ENCODE results near the gene TBC1D1.

TBC1D1 gene

DNA sequence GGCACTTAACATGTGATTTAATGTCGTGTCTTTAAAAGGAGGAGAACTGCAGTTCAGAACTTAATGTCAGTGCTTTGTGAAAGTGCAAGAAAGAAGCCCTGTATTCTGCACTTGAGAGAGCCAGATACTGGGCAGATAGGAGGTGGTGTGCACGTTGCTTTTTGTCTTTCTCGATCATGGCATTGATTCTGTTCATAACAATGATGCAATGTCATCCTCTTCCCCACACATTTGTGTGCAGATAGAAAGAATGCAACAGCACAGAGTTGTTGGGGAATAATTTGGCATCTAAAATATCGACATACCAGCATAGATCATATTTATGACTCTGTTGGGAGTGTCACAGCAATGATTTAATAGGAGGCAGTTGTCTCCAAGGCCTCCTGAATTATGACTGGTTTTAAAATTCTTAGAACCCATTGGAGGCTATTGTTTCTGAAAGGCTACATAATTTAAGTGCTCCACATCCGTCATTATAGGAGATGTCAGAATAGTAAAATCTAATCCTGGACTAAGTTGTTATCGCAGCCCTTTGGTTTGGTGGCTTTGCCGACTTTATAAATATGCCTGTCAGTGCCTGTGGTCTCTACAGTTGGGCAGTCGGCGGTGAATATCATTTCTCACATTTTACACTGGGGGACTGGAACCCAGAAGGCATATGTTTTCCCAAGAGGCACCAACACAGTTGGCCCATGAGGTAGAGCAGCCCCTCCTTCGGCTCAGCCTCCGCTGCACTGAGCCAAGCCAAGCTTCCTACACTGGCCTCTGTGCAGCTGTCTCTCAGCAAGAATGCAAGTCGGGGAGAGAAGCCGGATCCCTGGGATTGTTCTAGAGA is 194.2 kb downstream of the TBC1D1 start:
- peak; percentile 36 for DNase-seq

- DNase-seq = no peak
Observed at GRCh38 chr4:38085751-38086150, 194.9 kb downstream of the TBC1D1 start.

DNA sequence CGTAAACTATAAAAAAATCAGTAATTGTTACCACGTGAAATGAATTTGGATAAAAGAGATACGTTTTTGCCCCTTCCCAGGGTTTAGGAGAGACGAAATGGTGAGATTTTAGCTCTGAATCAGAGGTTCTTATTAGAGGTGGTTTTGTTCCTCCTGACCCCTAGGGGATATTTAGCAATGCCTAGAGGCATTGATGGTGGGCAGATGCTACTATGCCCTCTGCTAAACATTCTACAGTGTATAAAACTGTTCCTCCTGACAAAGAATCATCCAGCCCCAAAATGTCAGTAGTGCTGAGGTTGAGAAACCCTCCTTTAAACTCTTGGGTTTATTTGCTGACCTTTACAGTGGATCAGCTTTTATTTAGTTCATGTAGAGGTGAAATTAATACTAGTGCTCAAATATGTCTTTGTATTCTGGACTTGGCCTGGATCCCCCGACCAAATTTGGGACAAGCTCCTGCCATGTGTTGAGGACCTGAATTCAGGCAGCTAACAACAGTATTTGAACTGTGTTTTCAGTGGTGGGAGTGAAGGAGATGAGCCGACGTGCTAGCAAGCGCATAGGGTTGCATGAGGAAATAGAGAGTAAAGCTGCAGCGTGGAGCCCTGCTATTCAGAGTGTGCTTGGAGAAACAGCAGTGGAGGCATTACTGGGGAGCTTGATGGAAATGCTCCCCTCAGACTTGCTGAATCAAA is 195.4 kb downstream of the TBC1D1 start:
- no peak for DNase-seq

GRCh38 chr4:38086849-38087226 is 196.0 kb downstream of the TBC1D1 start:
- DNase-seq = no peak

- DNase-seq = no peak
Observed at GRCh38 chr4:38088321-38088720, 197.4 kb downstream of the TBC1D1 start.

DNA sequence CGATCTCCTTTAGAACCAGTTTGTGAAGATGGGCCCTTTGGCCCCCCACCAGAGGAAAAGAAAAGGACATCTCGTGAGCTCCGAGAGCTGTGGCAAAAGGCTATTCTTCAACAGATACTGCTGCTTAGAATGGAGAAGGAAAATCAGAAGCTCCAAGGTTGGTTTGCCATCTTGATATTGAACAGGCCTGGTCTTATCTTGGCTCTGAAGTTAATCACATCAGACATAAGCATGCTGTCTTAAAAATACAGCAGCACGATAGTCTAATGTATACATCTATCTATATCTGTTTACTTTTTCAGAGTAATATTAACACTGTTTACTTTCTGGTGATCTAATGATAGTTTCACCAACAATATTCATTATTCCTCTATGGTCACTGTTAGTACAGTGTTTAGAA is 199.1 kb downstream of the TBC1D1 start:
- DNase-seq = no peak

GRCh38 chr4:38090455-38091246 is 199.8 kb downstream of the TBC1D1 start:
- no peak for DNase-seq

- DNase-seq = no peak
Observed at GRCh38 chr4:38091636-38092035, 200.8 kb downstream of the TBC1D1 start.

DNA sequence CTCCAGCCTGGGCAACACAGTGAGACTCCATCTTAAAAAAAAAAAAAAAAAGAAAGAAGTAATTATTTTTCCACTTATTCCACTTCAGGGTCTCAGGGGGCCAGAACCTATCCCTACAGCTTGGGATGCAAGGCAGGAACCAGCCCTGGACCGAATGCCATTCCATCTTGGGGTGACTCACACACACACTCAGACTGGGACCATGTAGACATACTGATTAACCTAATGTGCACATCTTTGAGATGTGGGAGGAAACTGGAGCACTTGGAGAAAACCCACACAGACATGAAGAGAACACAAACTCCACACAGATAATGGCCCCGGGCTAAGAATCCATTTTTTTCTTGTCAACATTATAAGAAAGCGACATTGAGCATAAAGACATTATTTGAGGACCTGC is 201.8 kb downstream of the TBC1D1 start:
- no peak for DNase-seq

DNA sequence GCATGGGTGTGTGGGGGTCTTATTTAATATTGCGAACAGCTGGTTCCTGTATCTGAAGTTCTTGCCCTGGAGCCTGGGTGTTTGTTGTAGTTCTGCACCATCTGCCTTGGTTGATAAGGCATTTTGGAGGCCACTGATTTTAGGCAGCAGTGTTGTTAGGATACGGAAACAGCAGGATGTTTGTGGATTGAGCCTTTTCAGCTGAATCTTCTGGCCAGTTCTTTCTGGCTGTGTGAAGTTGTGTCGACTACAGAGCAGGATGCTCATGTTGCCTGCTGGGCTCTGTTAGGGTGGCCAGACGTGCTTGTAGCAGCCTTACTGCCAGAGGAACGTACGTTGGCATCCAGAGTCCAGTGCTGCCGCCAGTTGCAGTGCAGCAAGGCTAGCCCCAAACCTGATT is 203.5 kb downstream of the TBC1D1 start:
- DNase-seq = peak; percentile 11

DNA sequence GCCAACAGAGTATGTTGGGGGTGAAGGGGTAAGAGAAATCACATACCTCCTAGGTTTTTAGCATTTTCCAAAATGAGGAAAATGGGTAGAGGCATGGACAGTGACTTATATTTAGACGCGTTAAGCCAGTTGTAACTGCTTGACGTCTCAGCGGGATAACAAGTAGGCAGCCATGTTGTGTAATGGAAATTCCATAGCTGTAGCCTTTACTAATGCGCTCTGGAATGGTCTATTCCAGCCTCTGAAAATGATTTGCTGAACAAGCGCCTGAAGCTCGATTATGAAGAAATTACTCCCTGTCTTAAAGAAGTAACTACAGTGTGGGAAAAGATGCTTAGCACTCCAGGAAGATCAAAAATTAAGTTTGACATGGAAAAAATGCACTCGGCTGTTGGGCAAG is 204.8 kb downstream of the TBC1D1 start:
- no peak for DNase-seq

- no peak for DNase-seq
Observed at GRCh38 chr4:38097818-38098217, 206.9 kb downstream of the TBC1D1 start.

DNA sequence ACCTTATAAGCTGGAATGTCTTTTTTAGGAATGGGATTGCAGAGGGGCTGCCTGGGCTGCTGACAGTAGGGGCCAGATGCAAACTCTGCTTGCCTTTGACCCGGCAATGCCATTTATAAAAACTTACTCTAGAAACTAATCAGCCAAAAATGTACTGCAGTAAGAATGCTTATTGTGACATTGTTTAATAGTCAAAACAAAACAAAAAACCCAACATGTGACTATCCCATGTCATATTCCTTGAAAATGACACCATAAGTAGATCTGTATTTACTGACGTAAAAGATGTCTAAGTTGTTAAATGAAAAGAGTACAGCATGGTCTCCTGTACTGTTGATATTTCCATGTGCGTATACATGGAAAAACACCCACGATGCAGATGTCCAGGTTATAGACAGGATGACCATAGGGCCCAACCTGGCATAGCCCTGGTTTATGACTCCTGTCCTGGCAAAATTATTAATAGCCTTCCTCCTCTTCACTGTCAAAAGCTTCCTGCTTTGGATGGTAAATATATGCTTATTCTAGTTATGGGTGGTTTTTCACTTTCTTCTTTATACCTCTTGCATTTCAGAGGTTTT is 208.2 kb downstream of the TBC1D1 start:
- DNase-seq = no peak

DNA sequence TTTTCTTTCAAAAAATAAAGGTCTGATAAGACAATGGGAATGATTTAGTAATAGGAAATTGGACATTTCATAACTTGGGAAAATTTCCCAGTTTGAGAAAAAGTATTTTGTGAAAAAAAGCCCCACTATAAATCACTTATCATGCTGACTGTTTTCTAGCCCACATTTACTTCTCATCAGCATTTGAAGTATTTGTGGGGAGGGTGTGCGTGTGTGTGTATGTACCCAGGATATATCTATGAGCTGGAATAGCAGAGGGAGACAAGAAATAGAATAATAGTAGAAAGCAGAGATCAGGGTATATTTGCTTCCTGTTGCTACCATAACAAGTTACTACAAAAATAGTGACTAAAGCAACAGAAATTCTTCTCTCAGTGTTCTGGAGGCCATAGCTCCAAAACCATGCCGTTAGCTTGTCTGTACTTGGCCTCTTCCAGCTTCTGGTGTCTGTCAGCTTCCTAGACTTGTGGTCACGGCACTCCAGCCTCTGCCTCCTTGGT is 209.1 kb downstream of the TBC1D1 start:
- DNase-seq = no peak

DNA sequence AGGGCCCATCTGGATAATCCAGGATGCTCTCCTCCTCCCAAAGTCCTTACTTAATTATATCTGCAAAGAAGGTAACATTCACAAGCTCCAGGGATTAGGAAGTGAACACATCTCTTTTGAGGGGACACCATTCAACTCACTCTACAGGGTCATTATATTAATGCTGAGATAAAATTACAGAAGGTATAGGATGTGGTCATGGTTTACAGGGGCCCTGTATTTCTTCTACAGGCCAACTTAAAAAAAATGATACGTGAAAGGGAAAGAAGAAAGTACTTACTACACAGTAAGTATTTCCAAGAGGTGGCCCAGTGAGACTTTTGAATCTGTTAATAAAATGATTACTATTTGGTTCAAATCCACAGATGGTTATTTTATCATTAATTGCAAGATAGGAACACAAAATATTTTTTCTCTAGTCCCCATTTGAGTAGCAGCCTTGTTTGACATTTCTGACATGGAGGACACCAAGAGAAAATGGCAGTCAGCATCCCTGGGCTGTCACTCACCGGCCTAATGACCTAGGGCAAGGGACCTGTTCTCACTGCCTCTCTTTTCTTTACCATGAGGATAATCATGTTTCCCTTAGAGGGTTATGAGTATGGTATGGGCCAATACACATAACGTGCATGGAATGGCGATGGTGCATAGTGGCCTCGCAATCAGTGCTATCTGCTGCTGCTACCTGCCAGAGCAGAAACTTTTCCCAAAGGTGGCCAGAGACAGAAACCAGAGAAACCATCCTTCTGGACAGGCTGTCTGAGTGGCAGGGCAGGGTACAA is 209.8 kb downstream of the TBC1D1 start:
- DNase-seq = no peak

DNA sequence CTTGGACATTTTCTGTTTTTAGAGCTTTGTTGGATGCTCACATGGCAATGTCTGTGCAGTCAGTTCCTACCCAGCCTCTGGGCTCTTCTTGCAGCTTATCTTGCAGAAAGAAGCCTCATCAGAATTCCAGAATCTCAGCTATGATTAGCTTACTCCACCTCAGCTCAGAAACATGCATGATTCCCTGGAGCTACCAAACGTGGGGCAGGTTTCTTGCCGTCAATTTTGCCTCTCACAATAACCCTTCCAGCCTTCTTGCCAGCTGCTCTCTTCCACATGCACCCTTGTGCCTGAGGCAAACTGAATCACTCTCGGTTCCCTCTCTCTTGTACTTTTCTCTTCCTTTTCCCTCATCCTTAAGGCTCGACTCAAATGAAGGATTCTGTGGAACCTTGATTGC is 210.7 kb downstream of the TBC1D1 start:
- DNase-seq = no peak

DNA sequence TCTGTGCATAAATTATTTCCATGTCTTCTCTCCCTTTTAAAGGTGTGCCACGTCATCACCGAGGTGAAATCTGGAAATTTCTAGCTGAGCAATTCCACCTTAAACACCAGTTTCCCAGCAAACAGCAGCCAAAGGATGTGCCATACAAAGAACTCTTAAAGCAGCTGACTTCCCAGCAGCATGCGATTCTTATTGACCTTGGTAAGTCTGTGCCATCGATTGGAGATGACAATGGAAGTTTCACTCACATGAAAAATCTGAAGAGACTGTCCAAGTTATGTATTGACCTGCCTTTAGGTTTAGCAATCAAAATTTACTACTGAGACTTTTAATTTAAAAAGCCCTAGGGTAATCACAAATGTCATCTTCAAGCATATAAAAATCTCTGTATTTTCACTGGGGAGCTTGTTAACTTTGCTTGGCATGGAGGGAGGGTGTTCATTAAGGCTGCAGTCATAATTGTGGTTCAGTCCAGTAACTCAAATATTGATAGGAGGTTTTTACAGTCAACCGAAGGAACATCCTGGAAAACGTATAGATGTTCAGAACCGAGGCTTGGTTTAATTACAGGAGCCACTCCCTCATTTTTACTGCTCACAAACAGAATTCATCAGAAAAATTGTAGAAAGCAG is 212.2 kb downstream of the TBC1D1 start:
- DNase-seq = no peak

DNA sequence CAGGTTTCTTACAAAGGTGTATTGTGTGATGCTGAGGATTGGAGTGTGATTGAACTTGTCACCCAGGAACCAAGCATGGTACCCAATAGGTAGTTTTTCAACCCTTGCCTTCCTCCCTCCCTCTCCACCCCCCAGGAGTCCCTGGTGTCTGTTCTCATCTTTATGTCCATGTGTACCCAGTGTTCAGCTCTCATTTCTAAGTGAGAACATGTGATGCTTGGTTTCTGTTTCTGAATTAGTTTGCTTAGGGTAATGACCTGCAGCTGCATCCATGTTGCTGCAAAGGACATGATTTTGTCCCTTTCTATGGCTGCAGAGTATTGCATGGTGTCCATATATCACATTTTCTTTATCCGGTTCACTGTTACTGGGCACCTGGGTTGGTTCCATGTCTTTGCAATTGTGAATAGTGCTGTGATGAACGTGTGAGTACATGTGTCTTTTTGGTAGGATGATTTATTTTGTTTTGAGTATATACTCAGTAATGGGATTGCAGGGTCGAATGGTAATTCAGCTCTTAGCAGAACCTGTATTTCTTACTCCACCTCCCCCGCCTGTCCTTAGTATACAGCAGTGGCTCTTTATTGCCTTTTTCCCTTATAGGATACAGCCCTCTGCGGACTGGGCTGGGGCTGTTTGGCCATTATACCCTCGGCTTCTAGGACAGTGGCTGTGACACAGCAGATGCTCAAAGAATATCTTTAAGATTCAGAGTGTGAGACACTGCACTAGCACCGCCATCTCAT is 214.8 kb downstream of the TBC1D1 start:
- no peak for DNase-seq

DNA sequence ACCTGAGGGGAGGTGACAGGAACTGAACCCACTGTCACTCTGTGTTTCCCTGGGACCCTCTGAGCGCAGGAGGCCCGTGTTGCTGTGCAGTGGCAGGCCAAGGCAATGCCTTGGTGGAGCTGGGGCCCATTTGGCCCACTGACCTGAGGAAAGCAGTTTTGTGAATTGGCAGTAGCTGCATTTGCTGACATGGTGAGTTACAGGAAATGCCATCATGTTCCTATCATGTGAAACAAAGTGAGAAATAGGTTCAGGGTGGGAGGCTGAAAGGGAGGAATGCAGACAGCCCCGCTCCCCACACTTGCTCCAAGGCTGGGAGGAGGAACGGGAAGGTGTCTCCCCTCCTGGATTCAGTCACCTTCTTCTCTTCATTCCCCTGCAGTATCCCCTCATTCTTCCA is 215.4 kb downstream of the TBC1D1 start:
- DNase-seq = no peak

- DNase-seq = no peak
Observed at GRCh38 chr4:38106886-38107514, 216.1 kb downstream of the TBC1D1 start.

GRCh38 chr4:38107818-38108217 is 216.9 kb downstream of the TBC1D1 start:
- no peak for DNase-seq

Measured in NCI-H1694 (cell line).